Right lobe of liver (tissue), 6 donors: Measurements from ENCODE around the gene AFAP1. TPM values are rescaled to one million over a fixed set of nuclear protein-coding genes. Genes with fewer than 3 reads are reported as not detected.
A peak's percentile ranks its signal among the peaks of the same experiment; 100 is the strongest.

ENCODE experiments used
- ATAC-seq, 4 donors: fragments of 200-7000 bp; cut with Tn5 transposase; one replicate each; pipeline ENCODE4 v1.9.1; 2020; ENCODE audit warnings: mild to moderate bottlenecking in 4 of 4, moderate library complexity in 4 of 4
- DNase-seq, 3 donors: peaks; one replicate each; pipeline ENCODE4 v3.0.0-alpha.2; 2020
- H3K27ac ChIP-seq, 3 donors: fragments of 200-600 bp; one replicate each; pipeline ENCODE4 v1.8.0; 2022
- H3K27me3 ChIP-seq, 2 donors: fragments of 200-600 bp; one replicate each; pipeline ENCODE4 v1.8.0; 2022
- H3K36me3 ChIP-seq, 4 donors: fragments of 200-600 bp; sonication (generic) in 1 of 4; one replicate each; pipeline versions ENCODE4 v1.5.1 to v1.8.0; 2017 to 2022; ENCODE audit warnings: control low read depth in 1 of 4
- H3K4me1 ChIP-seq, 4 donors: fragments of 200-600 bp; sonication (generic) in 1 of 4; one replicate each; pipeline versions ENCODE4 v1.5.1 to v1.8.0; 2017 to 2022; ENCODE audit warnings: control low read depth in 1 of 4
- H3K4me3 ChIP-seq, 3 donors: fragments of 200-600 bp; one replicate each; pipeline ENCODE4 v1.8.0; 2022
- H3K9me3 ChIP-seq, 4 donors: fragments of 200-600 bp; sonication (generic) in 1 of 4; one replicate each; pipeline versions ENCODE4 v1.5.1 to v1.8.0; 2017 to 2022; ENCODE audit warnings: control low read depth in 1 of 4
- POLR2A ChIP-seq: fragments of 450-650 bp; IDR thresholded peaks from one replicate; pipeline ENCODE4 v1.6.1; 2017; ENCODE audit warnings: antibody characterized with exemption, mild to moderate bottlenecking
- WGBS: methylation state at CpG from one replicate; pipeline ENCODE4 v1.1.6; 2018; ENCODE audit warnings: low coverage, low lambda C conversion rate; ENCODE audit not compliant: insufficient coverage; ENCODE audit errors: missing lambda C conversion rate; 5-methylcytosine and 5-hydroxymethylcytosine counted together
- intact Hi-C, 2 donors: fragments of 100-400 bp; cut with DNase I; formaldehyde crosslinking; loops; one replicate each; pipeline versions ENCODE4 v1.11.2 to v1.14.1; 2022
- total RNA-seq, 6 experiments: library from RNA; depleted of rRNA in 2 of 6; stranded (reverse); fragments of >200 nt in 2 of 6; fragmentation: NEBNext Ultra II Directional in 3 of 6; extraction: Animal tissue kit (Norgen Biotek cat#: 25700) in 3 of 6; gene quantifications; one replicate each; pipeline versions ENCODE4 v1.1.0 to v1.2.4, GENCODE V29; 2016 to 2023
- TF ChIP-seq, protein P1 (sequence below), 4 donors: fragments of 200-600 bp in 3 of 4; fragments of 450-650 bp in 1 of 4; IDR thresholded peaks; one replicate each; pipeline versions ENCODE4 v1.5.1 to v1.8.0; 2016 to 2022; ENCODE audit warnings: antibody characterized with exemption in 4 of 4, mild to moderate bottlenecking in 2 of 4
- donor health status: DM: no; HTN: yes; CAD: no.
- donor health status: DM: no; HTN: no; CAD: no.
- donor health status: DM: no; HTN: no; CAD: no.
- donor health status: DM: no; HTN: yes; CAD: no.
- donor health status: DM: no; HTN: yes; CAD: no.

AFAP1 gene
- total RNA-seq, 6 experiments from 2014 or later: 0.95 to 3.1 (median 1.9) TPM

DNA sequence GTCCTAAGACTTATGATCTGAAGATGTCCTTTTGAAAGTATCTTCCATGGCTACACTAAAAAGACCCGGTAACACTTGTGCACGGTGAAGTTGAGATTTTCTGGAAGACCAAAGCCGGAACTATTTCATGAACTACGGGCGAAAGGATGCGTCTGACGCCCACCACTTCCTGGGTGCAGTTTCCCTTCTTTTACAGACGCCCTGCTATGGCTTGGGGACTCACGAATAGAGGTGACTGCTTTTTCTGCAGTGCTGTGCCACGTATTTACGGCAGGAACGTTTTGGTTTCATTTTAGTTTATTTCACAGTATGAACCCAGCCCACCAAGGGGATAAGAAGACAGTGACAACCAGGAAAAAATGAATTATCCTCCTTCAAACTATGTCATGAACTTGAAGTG, 180.4 kb downstream of the AFAP1 start:
- no peak for DNase-seq
- no peak overlapping the region for H3K27ac ChIP-seq

GRCh38 chr4:7758476-7758875, 181.2 kb downstream of the AFAP1 start:
- Histone ChIP-seq H3K9me3 (no peaks in the 10 kb centered on the region), H3K4me1 (no peaks in the 10 kb centered on the region), H3K4me3 (no peak overlapping the region), H3K27ac (no peak overlapping the region), H3K36me3 (no peaks in the 10 kb centered on the region), H3K27me3 (no peaks in the 10 kb centered on the region)
- intact Hi-C loops: no loop called here
- DNase-seq (peak in 1 of 3 donors; percentile 2), ATAC-seq (no peak)
- 71% methylated on average over 11 of the region's 11 CpGs for WGBS
- no peak for TF ChIP-seq POLR2A
- TF ChIP-seq, protein P1, sequence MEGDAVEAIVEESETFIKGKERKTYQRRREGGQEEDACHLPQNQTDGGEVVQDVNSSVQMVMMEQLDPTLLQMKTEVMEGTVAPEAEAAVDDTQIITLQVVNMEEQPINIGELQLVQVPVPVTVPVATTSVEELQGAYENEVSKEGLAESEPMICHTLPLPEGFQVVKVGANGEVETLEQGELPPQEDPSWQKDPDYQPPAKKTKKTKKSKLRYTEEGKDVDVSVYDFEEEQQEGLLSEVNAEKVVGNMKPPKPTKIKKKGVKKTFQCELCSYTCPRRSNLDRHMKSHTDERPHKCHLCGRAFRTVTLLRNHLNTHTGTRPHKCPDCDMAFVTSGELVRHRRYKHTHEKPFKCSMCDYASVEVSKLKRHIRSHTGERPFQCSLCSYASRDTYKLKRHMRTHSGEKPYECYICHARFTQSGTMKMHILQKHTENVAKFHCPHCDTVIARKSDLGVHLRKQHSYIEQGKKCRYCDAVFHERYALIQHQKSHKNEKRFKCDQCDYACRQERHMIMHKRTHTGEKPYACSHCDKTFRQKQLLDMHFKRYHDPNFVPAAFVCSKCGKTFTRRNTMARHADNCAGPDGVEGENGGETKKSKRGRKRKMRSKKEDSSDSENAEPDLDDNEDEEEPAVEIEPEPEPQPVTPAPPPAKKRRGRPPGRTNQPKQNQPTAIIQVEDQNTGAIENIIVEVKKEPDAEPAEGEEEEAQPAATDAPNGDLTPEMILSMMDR (IDR thresholded peaks at IDR 0.05): no peak

More for the DNA sequence above, 180.4 kb downstream of the AFAP1 start:
- Histone ChIP-seq H3K36me3 (no peaks in the 10 kb centered on the region), H3K9me3 (no peaks in the 10 kb centered on the region), H3K4me3 (no peak overlapping the region), H3K4me1 (no peaks in the 10 kb centered on the region), H3K27me3 (no peaks in the 10 kb centered on the region)
- intact Hi-C loops: no loop called here
- no peak for ATAC-seq
- WGBS: 60% methylated on average over 12 of the region's 12 CpGs
- TF ChIP-seq, protein P1 (IDR thresholded peaks at IDR 0.05): no peak
- no peak for TF ChIP-seq POLR2A

- Histone ChIP-seq H3K9me3 (no peaks in the 10 kb centered on the region), H3K36me3 (no peaks in the 10 kb centered on the region), H3K27me3 (no peaks in the 10 kb centered on the region), H3K4me1 (no peaks in the 10 kb centered on the region), H3K4me3 (no peak overlapping the region), H3K27ac (no peak overlapping the region)
- 63% methylated on average over 7 of the region's 22 CpGs for WGBS
- TF ChIP-seq POLR2A: no peak
- TF ChIP-seq, protein P1 (IDR thresholded peaks at IDR 0.05): no peak
- intact Hi-C loops: no loop called here
- ATAC-seq (peak in 2 of 4 donors; percentile 14 to 26), DNase-seq (peak in 1 of 3 donors; percentile 22)
Measured at GRCh38 chr4:7757501-7758471, 181.9 kb downstream of the AFAP1 start.

GRCh38 chr4:7756561-7757355, 182.9 kb downstream of the AFAP1 start:
- H3K27ac ChIP-seq: no peak overlapping the region
- H3K27me3 ChIP-seq: no peaks in the 10 kb centered on the region
- no peak overlapping the region for H3K4me3 ChIP-seq
- no peaks in the 10 kb centered on the region for H3K36me3 ChIP-seq
- TF ChIP-seq, protein P1 (IDR thresholded peaks at IDR 0.05): no peak
- TF ChIP-seq POLR2A: no peak
- ATAC-seq (no peak), DNase-seq (no peak)
- no CpG with 5 or more reads among the region's 32 CpGs for WGBS
- intact Hi-C loops: no loop called here
- H3K9me3 ChIP-seq: no peaks in the 10 kb centered on the region
- H3K4me1 ChIP-seq: no peaks in the 10 kb centered on the region
